Measurements from ENCODE around the gene TLCD4. TPM values are rescaled to one million over a fixed set of nuclear protein-coding genes. Genes with fewer than 3 reads are reported as not detected.

TLCD4 gene
- total and polyA plus RNA-seq, 2 of the 13 experiments (the other 11 are each of a cell fraction or from before 2014, with no cell fraction given) = 4.7 to 14.5 TPM

GRCh38 chr1:95072532-95073419 lies 44.4 kb upstream of the TLCD4 start, which contains the start of gene ALG14 (continued):
- TF ChIP-seq ZNF567 (CRISPR knock-in tag; IDR thresholded peaks at IDR 0.05; ENCODE audit: borderline replicate concordance) = 0 out of 2 replicates have a peak, but pooled peaks have one; percentile 37
- peak; percentile 46; the same call in 1 of the 2 replicates for TF ChIP-seq MED13 (CRISPR knock-in tag; IDR thresholded peaks at IDR 0.05)
- TF ChIP-seq WIZ (CRISPR knock-in tag; IDR thresholded peaks at IDR 0.05) = no peak
- no peak; the same call in 1 of the 2 replicates for TF ChIP-seq RFXAP (CRISPR knock-in tag; IDR thresholded peaks at IDR 0.05; ENCODE audit: borderline replicate concordance)
- TF ChIP-seq KAT2B (IDR thresholded peaks at IDR 0.05; ENCODE audit: borderline replicate concordance, low read depth, low read length) = no peak
- 0 out of 2 replicates have a peak, but pooled peaks have one; percentile 33 for TF ChIP-seq ETV5 (CRISPR knock-in tag; IDR thresholded peaks at IDR 0.05; ENCODE audit: borderline replicate concordance)
- no peak for TF ChIP-seq ZNF460 (CRISPR knock-in tag; IDR thresholded peaks at IDR 0.05; ENCODE audit: borderline replicate concordance)
- no peak for TF ChIP-seq GLMP (CRISPR knock-in tag; IDR thresholded peaks at IDR 0.05; ENCODE audit: borderline replicate concordance)
- TF ChIP-seq ZNF234 (CRISPR knock-in tag; conservative IDR thresholded peaks at IDR 0.05) = no peak
- TF ChIP-seq ZNF362 (CRISPR knock-in tag; IDR thresholded peaks at IDR 0.05; ENCODE audit: borderline replicate concordance) = peak; percentile 71; the same call in 1 of the 2 replicates
- TF ChIP-seq ZNF660 (CRISPR knock-in tag; IDR thresholded peaks at IDR 0.05; ENCODE audit: borderline replicate concordance, low read depth) = no peak
- TF ChIP-seq KAT8 (CRISPR knock-in tag; IDR thresholded peaks at IDR 0.05) = peak; percentile 92
- TF ChIP-seq CENPT (CRISPR knock-in tag; IDR thresholded peaks at IDR 0.05; ENCODE audit: low read depth) = no peak
- no peak for TF ChIP-seq ZNF512 (CRISPR knock-in tag; IDR thresholded peaks at IDR 0.05)
- peak; percentile 39; the same call in 1 of the 2 replicates for TF ChIP-seq ZSCAN21 (CRISPR knock-in tag; IDR thresholded peaks at IDR 0.05; ENCODE audit: borderline replicate concordance)
- TF ChIP-seq HDAC1 (CRISPR knock-in tag; IDR thresholded peaks at IDR 0.05) = peak; percentile 79
- TF ChIP-seq CHD4 (IDR thresholded peaks at IDR 0.05; ENCODE audit: borderline replicate concordance, low read length) = no peak
- TF ChIP-seq, protein P1, sequence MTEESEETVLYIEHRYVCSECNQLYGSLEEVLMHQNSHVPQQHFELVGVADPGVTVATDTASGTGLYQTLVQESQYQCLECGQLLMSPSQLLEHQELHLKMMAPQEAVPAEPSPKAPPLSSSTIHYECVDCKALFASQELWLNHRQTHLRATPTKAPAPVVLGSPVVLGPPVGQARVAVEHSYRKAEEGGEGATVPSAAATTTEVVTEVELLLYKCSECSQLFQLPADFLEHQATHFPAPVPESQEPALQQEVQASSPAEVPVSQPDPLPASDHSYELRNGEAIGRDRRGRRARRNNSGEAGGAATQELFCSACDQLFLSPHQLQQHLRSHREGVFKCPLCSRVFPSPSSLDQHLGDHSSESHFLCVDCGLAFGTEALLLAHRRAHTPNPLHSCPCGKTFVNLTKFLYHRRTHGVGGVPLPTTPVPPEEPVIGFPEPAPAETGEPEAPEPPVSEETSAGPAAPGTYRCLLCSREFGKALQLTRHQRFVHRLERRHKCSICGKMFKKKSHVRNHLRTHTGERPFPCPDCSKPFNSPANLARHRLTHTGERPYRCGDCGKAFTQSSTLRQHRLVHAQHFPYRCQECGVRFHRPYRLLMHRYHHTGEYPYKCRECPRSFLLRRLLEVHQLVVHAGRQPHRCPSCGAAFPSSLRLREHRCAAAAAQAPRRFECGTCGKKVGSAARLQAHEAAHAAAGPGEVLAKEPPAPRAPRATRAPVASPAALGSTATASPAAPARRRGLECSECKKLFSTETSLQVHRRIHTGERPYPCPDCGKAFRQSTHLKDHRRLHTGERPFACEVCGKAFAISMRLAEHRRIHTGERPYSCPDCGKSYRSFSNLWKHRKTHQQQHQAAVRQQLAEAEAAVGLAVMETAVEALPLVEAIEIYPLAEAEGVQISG (CRISPR knock-in tag; IDR thresholded peaks at IDR 0.05) = peak; percentile 99
- peak; percentile 78; the same call in 1 of the 2 replicates for TF ChIP-seq ZMYM3 (CRISPR knock-in tag; IDR thresholded peaks at IDR 0.05)
